Dedifferentiated amniotic fluid mesenchymal stem cell (primary cell): Measurements from ENCODE around the gene RTP2.
A peak's percentile ranks its signal among the peaks of the same experiment; 100 is the strongest.

Source experiments
- DNase-seq: peaks from one replicate; pipeline ENCODE4 v3.0.0-alpha.2; 2016; ENCODE audit errors: extremely low spot score

RTP2 gene

DNA sequence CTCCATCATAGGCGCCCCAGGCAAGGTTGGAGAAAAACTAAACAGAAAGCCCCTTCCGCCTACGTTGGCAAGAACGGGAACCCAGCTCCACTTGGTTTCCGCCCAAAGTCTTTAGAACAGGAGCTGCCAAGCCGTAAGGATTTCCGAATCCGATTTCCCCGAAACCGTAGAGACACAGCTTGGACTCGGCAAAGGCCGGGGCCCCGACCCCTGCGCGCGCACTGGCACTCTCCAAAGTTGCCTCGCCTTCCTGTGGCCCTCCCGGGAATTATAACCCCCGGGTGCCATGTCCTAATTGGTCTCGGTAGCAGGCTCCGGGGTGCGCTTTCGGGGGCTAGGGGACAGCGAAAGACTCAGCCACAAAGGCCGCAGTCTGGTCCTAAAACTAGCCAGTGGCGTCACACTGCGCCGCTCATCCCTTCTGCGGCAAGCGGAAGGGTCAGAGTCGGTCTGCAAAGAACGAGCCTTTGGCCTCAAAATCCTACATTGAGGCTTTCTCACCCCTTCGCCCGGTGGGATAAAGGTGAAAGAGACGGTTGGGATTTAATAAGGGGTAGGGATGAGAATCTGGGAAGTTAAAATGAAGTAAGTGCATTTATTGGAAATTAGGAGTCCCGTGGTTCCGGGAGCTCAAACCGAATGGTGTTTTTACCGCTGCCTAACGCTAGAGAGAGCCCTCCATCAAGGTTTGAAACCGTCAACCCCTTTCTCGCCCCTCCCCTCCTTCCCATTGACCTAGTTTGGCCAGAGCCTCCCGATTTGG lies 36.2 kb upstream of the RTP2 start:
- DNase-seq: peak; percentile 93

DNA sequence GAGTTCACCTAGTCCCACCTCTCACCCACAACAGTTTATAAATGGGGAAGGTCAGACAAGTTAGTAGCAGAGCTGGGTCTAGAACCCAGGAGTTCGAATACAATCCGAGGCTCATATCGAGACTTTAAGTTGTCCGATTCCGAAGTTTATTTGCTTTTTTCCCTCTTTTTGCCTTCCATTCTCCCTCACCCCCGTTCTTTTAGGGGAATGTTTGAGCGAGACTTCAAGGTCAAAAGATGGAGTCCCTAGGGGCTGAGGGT lies 35.6 kb upstream of the RTP2 start:
- no peak for DNase-seq

- peak; percentile 48 for DNase-seq
Measured at GRCh38 chr3:187737368-187738070, 35.2 kb upstream of the RTP2 start.

- DNase-seq: no peak
Measured at GRCh38 chr3:187737006-187737367, 34.6 kb upstream of the RTP2 start.

DNA sequence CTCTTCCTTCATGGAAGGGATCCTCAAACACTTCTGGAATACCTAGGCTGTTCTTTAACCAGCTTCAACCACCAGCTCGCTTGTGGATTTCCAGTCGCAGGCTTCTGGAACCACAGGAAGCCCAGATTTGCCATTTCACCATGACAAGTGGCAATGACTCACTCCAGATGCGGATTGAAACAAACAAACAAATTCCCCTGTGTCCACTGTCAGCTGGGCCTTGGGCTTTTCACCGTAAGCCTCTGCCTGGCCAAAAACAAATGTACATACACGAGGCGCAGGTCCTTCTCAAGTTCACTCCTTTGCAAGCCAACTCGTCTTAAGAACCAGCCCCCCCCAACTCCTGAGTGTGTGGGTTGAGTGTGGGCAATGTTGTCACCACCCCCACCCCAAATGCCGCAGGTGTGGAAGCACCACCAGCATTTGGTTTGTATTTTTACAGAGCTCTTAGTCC lies 34.1 kb upstream of the RTP2 start:
- DNase-seq: no peak

DNA sequence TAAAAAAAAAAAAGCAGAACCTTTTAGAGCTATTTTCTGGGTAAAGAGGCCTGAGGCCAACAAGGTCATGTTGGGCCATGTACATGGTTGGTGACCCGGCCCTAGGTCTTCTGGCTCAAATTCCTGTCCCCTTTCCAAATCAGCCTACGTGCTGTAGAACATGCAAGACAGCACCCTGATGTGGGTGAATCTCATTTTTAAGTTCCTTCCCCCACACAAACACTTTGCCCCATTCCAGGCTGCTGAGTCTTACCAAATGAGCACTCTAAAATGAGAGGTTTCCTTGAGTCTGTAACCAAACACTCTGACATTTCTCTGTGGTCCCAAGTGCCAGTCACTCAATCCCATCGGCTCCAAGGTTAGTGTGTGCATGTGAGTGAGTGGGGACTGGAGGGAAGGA lies 33.5 kb upstream of the RTP2 start:
- DNase-seq: no peak

GRCh38 chr3:187735383-187735782 lies 33.0 kb upstream of the RTP2 start:
- no peak for DNase-seq

DNA sequence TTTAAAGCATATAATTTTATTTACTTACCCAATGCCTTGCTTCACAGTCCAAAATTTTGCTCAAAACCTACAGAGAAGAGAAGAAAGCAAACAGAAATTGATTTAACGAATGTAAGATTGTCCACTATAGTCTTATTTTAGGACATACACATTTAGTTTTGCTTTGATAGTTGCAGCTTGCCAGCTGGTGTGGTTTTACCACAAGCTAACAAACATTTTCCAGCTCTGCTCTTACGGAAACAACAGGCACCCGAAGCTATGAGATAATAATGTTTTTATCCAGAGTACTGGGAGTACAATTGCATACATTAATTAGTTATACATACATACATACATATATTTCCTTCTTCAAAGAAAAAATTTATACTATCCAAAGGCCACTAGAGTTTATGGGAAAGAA lies 32.5 kb upstream of the RTP2 start:
- DNase-seq: no peak

GRCh38 chr3:187733371-187733770 lies 31.0 kb upstream of the RTP2 start:
- no peak for DNase-seq

GRCh38 chr3:187729598-187729997 lies 27.2 kb upstream of the RTP2 start:
- DNase-seq: no peak

- DNase-seq: no peak
Measured at GRCh38 chr3:187728940-187729583, 26.7 kb upstream of the RTP2 start.

DNA sequence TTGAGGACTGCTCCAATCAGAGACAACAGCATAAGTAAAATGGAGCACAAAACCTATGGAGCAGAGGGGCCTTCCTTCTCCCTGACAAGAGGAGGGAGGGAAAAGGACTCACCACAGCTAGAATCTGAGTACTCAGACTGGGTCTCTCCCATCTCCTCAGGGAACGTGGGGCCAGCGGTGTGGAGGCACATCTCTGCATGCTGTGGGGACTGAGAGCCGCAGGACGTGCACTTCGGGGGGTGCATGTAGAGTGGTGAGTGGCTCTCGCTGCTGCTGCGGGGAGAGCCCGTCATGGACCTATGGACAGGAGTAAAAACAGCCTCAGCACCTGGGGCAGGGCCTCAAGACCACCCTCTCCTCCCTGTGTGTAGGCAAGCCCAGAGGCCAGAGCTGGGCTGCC lies 25.9 kb upstream of the RTP2 start:
- no peak for DNase-seq

GRCh38 chr3:187726564-187726963 lies 24.2 kb upstream of the RTP2 start:
- DNase-seq: no peak

DNA sequence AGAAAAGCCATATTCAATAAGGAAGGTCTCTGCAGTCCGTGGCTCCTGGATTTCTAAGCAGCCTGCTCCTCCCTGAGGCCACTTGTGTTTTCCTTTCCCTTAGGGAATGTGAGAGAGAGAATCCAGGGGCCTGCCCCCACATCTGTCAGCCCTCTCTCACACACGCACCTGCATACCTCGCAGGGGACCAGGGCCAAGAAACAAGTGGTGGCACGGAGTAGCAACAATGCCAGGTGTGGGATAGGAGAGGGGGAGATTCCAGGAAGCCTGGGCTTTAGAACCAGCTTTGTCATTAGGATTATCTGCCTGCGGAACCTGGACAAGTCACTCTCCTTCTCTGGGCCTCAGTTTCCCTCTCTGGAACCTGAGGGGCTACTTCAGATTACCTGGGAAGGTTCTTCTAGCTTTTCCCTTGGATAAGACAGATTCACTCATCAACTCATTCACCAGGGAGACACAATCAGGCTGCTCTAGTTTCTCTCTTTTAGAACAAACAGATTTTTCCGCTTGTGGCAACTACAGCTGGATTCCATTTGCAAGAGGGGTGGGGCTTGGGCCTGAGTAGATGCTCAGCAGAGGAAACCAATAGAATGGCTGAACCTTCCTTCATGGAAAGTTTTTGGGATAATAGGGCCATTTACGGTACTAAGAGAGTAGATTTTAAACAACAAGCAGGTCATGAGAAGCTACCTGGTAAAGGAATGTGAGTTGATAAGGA lies 23.5 kb upstream of the RTP2 start:
- DNase-seq: no peak

- no peak for DNase-seq
Measured at GRCh38 chr3:187725224-187725623, 22.9 kb upstream of the RTP2 start.

GRCh38 chr3:187722206-187722612 lies 19.9 kb upstream of the RTP2 start:
- DNase-seq: no peak

DNA sequence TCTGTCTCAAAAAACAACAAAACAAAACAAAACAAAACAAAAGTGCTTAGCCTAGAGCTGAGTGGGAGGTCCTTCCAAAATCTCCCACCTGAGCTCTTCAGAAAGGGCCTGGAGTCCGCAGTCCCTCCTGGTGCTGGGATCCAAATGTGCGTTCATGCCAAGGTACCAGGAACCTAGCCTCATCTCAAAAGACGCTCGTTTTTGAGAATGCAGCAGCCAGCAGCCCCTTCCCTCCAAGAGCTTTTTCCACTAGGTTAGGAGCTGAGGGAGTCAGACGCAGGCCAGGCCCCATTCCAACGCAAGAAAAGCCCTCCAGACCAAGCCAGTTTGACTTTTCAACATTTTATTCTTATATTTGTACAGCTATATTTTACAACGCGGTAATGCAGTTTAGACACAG lies 18.7 kb upstream of the RTP2 start:
- DNase-seq: no peak

DNA sequence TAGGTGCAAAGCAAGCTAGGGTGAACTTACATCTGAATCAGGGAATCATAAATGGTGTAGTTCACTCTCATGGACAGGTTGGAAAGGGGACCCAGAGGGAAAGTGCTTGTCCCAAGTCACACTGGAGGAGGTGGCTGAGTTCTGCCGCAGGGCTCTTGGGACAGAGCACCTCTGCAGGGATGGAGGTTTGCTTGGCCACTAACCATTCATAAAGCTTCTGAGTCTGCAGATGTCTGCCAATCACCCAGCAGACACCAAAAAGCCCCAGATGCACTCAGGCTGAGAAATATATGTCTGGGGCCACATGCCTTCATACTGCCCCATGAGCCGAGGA lies 17.9 kb upstream of the RTP2 start:
- DNase-seq: no peak

GRCh38 chr3:187719628-187720336 lies 17.4 kb upstream of the RTP2 start:
- no peak for DNase-seq

DNA sequence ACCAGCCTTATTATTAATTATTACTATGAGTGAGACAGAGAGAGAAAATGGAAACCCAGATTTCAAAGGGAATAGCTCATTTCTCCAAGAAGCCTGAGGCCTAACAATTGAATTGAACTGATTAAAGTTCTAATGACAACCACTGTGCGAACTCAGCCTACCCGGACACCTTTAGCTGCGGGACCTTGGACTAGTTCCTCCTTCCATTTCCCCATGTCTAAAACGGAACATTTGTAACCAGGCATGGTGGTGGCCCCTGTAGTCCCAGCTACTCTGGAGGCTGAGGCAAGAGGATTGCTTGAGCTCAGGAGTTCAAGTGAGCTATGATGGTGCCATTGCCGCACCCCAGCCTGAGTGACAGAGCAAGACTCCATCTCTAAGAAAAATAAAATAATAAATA lies 16.4 kb upstream of the RTP2 start:
- DNase-seq: no peak

GRCh38 chr3:187717572-187717971 lies 15.2 kb upstream of the RTP2 start:
- no peak for DNase-seq

DNA sequence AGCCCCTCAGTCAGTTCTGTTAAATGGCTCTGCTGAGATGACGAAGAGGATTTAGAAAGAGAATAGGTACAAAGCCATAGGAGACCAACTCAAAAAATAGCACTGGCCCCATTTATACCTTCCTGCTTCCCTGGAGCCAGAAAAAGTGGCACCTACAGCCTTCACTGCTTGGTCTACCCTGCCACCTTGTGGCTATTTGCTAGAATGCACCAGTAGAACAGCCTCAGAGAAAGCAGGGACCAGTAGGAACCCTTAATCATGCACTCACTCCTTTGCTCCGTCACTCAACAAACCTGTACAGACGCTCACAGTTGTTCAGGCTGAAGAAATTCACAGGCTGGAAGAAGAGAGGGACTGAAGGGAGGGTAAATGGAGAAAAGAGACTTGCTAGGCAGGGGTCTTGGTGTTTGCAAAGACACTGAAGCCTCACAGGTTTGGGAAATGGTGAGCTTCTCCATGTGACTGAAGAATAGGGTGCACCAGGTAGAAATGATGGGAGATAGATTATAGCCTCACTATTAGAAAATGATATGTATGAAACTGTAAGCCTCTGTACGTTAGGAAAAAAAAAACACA lies 12.1 kb upstream of the RTP2 start:
- peak; percentile 73 for DNase-seq
